GM21529 (cell line): ENCODE measurements around the gene NCF4.
A peak's percentile ranks its signal among the peaks of the same experiment; 100 is the strongest.

Experiments
- ATAC-seq: cut with Tn5 transposase; IDR thresholded peaks from one replicate; pipeline ENCODE4 v1.9.1; 2021; ENCODE audit not compliant: unreplicated experiment

The NCF4 gene

DNA sequence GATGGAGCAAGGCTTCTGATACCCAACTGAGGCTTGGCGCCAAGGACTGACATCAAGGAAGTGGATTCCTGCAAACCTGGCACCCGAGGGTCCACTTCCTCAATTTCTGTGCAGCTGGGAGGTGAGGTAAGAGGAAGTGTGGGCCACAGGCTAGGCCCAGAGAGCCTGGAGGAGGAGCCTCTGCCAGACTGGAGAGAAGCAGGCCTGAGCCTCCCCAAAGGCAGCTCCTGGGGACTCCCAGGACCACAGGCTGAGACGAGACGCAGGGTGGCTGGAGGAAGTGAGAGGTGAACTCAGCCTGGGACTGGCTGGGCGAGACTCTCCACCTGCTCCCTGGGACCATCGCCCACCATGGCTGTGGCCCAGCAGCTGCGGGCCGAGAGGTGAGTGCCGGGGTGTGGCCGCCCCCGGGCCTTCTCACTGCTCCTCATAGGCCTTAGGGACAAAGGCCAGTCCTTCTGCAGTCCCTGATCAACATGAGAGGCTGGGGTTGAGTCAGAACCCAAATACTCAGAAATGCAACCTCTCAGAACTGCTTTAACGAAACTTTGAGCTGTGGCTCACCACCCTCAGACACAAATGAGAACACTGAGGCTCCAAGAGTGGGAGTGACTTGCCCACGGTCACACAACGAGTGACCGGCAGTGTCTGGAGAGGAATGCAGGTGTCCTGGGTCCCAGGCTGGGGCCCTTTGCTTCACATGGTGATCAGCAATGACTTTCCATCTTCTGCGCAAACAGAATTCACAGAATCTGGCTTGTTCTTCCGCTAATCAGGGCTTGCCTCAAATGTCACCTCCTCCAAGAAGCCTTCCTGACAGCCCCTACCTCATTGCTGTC lies at the start of gene NCF4:
Gene NCF4 (plus strand): TSS at position 186 of the 839 bp plus-strand sequence. CDS start 166 bp downstream, at position 352.
- peak; percentile 61 for ATAC-seq

DNA sequence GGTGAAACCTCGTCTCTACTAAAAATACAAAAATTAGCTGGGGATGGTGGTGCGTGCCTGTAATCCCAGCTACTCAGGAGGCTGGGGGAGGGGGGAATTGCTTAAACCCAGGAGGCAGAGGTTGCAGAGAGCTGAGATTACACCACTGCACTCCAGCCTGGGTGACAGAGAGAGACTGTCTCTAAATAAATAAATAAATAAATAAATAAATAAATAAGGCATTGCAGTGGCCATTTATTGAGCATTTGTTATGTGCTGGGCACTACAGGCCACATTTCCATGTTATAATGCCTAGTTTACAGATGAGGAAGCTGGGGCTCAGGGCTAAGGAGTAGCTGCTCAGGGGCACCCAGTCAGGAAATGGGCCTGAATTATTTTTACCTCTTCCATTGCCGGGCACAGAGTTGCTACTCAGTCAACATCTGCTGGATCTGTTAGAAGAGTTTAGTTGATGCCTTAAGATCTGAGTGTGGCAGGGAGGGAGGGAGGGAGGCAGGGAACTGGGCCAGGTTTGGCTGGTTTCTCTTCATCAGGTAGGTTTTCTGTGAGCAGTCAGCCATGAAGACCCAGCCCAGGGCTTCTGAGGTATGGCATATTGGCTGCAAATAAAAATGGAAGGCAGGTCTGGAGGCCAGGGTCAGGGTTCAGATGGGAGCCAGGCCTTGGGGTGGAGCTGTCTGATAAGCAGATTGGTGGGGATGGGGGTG lies 49.6 kb upstream of the NCF4 start:
- no peak for ATAC-seq

DNA sequence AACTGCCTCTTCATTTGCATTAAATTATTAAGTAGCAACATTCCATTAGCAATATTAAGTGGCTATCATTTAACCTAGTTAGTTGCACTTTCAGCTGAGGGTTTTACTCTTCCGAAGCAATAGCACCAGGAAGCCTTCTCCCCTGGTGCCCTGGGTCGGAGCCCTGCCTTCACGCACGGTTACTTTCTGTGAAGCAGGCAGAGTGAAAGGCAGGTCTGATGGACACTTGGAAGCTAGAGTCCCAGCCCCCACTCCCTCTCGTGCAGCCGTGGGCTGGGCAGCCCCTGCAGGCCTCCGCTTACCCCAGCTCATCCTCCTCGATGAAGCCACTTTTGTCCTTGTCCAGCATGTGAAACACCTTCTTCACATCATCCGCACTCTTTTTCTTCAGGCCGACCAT lies 46.0 kb upstream of the NCF4 start:
- no peak for ATAC-seq

DNA sequence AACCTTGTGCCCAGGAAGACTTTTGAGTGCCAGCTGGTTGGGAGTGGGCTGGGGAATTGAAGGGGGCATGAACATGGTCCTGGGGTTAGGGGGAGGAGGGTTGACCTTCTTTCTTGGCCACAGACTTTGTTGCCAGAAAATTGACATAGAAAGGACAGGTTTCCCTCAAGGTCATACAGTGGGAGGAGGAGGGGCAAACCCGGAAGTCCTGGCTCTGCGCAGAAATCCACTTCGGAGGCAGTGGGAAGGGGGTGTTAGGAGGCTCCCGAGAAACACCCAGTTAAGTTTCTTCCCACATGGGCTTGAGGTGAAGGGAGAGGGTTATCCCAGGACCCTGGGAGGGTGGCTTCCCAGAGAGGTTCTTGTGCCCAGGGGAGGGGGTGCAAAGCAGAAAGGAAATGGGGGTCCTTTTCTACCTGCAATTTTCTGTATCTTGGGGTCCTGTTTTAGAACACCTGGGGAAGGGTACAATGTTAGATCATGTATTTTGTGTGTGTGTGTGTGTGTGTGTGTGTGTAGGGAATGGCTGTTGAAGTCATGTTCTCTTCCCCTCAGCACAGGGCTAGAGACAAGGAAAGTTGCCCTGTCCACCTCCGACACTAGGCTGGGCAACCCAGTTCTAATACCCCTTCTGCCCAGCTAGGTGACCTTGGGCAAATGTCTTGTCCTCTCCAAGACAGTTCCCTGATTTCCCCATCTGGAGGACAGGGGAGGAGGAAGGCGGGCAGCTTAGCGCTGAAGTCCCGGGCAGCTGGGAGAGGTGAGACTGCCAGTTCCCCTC lies 45.1 kb upstream of the NCF4 start:
- no peak for ATAC-seq

DNA sequence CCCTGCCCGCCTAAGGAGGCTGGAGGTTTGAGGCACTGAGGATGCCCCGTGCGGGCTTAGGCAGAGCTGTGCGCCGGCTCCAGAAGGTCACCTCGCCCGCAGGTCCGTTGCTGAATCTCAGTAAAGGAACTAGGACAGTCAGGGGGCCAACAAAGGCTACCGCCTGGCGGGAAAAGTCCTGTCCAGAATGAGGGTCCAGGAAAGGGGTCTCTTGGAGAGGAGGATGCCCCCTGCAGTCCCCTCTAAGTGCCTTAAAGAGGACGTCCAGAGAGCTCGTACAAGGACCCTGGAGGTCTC lies 44.5 kb upstream of the NCF4 start:
- ATAC-seq, result no peak

DNA sequence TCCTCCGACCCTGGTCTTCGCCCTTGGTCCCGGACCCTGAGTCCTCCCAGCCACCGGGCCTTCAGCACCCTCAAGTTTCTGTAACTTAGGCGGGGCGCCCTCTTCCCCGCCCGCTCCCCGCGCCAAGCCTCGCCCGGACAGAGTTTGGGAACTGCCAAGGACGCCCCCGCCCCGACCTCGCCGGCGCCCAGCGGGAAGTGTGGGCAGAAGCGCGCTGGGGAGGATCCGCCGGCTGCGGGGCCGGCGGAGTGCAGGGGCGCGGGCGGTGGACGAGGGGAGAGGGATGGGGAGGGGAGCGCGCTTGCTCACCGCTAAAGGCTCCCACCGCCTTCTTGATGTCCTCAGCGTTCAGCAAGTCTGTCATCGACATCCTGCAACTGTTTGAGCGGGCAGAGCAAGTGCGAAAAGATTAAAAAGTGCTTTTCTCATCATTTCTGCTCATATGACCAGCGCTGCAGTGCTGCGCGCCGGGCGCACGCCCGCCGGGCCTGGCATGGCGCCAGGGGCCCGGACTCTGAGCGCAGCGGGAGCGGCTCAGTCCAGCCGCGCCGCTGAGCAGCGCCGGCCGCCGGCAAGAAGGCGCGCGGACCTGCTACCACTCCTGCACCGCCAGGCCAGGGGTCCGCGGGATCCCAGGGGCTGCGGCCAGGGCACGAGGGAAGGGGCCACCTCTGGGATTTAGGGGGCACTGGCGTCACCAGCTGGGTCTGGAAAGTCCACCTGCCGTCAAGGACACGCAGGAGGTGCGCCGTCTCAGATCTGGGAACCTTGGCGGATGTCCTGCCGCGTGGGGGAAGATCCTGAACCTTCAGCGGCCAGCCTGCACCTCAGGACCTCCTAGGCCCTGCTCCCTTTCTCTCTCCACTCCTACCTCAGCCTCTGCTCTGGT lies 43.9 kb upstream of the NCF4 start, which contains the start of gene PVALB:
Gene PVALB (minus strand): TSS at position 400 of the 889 bp plus-strand sequence. CDS start 30 bp downstream, at position 370.
- no peak for ATAC-seq

DNA sequence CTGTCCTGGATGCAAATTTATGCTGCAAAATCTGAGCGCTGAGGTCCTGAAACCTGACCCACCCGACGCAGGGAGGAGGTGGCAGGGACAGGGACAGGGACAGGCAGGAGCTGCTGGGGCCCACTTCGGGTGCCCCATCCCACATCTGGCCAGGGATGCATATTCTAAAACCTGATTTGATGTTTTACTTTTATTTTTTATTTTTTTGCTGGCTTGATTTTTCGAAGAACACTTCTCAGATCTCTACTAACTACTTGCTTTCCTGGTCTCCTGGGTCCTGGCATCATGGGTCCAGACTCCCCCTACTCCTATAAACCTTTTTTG lies 43.3 kb upstream of the NCF4 start:
- no peak for ATAC-seq

DNA sequence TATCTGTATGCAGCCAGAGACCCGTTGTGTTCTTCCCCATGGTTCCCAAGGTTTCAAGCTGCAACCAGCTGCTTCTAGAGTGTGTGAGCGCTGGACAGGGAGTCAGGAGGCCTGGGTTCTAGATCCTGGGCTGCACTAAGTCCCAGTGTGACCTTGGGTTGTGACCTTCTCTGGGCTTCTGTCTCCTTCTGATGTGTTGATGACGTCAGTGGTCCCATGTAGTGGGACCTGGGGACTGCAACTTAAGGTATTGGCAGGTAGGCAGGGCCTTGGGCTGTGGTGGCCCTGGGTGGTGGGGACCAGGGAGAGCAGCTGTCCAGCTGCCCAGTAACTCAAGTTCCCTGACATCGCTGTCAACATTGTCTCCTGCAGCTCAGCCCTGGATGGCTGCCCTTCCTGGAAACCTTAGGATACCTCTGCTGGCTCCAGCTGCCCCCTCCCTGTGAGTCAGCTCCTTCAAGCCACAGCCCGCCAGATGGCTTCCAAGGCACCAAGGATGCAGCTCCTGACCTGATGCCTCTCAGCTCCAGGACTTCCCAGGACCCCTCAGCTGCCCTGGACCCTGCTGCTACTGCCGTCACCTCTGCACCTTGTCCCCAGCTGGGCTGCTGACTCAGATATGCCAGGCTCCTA lies 42.7 kb upstream of the NCF4 start:
- no peak for ATAC-seq

DNA sequence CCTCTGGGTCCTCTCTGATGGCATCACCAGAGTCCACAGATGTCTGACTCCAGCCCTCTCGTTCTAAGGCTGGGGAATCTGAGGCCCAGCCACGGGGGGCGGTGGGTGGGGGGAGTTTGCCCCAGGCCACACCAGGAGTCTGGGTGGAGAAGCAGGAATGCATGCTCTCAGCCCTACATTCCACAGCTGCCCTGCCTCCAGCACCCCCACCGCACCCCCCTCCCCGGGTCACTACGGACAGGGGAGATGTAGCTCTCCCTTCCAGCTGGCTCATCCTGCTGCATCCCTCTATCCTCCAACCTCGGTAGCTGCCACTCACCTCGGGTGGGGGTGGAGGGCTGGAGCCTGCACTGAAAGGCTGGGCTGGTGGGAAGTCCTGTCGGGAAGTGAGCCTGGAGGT lies 41.7 kb upstream of the NCF4 start:
- ATAC-seq, result no peak

DNA sequence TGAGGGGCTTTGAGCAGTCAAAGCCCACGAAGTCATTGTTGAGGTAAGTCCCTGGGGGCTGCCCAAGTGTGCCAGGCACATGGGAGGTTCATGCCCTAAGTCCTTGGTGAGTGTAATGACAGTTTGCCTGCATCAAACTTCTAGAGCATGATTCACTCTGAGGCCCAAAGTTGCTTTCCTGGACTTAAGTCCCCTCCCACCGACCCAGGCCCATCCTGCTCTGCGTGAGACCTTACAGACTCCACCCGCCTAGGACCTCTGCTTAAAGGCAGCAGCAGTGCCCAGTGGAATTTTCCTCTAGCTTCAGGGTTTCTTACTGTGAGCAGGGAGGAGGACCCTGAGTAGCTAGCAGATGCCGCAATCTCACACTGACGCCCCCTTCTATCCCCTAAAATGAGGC lies 38.2 kb upstream of the NCF4 start:
- ATAC-seq, result no peak

DNA sequence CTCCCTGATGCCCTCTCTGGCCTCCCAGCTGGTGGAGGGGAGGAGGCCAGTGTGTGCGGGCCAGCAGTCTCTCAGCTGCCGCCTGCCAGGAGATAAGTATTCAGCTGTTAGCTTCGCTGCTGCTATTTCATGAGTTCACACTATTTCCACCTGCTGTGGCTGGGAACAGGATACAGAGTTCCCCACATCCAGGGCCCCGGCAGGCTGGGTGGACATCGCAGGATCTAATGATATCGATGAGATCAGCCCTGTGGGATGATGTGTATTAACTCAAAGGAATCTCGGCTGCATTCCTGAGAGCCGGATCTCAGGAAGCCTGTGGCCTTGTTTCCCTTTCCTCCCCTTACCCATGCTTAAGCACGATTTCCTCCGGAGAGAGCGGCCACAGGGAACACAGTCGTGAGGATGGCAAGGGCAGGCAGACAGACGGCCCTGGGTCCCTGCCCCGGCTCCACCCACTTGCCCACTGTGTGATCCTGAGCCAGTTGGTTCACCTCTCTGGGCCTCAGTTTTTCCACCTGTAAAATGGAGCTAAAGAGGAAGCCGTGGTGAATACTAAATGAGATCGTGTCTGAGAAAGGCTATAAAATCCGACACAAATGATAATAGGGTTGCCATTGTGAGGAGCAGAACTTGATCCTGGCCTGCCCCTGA lies 37.5 kb upstream of the NCF4 start:
- ATAC-seq, result no peak

DNA sequence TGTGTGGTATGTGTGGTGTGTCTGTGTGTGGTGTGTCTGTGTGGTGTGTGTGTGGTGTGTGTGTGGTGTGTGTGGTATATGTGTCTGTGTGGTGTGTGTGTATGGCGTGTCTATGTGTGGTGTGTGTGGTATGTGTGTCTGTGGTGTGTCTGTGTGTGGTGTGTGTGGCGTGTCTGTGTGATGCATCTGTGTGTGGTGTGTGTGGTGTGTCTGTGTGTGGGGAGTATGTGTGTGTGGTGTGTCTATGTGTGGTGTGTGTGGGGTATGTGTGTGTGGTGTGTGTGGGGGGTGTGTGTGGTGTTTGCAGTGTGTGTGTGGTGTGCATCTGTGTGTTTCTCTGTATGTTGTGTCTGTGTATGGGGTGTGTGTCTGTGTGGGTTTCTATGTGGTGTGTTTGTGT lies 36.2 kb upstream of the NCF4 start:
- no peak for ATAC-seq

DNA sequence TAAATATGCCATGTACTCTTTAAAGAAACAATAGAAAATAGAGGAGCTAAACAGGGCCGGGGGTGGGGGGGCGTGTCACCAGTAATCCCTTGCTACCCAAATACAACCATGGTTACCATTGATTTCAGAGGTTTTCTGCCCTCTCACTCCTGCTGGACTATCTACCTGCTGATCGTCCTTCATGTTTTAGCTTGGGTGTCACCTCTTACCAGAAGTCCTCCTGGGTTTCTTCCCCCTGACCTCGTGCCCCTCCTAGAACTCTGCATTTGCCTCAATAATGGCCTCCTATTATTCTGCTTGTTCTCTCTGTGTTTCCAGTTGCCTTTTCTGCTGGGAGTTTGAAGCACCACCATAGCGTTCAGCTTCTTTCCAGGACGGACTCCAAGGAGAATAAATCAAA lies 34.5 kb upstream of the NCF4 start:
- no peak for ATAC-seq

DNA sequence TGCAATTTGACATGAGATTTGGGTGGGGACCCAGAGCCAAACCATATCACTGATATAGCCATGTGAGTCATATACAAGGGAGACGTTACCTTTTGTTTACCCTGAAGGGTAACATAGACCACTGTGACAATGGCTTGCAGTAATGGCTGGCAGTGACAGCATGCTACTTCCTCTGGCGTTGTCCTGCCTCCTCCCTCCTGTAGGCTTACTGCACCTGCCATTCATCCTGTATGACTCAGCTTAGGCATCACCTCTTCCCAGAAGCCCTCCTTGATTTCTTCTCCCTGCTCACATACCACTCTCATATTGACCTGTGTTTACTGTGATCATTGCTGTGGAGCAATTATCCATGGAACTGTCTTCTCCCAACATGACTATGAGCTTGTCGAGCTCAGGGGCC lies 32.0 kb upstream of the NCF4 start:
- no peak for ATAC-seq

DNA sequence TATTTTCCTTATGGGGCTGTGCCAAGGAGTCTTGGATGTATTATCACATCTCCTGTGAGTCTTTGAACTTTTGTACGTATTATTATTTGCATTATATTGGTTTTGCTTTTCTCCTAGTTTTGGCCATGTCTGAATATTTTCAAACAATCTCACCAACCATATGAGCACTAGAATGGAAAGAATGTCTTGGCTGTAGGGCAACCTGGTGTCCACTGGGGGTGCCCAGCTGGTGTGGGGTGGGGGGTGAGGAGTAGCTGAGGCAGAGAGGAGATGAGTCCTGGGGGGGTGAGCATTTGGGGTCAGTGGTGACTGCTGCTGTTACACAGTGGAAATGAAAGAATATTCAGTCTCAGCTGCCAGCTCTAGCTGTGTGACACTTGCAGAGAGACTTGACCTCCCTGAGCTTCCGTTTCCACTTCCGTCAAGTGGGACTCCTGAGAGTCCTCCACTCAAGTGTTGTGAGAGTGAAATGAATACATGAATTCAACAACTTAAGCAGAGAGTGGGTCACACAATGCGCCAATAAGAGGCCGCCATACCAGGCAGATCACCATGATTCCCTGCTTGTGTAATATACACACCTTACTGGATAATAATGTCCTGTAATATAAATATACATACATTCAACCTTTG lies 31.3 kb upstream of the NCF4 start:
- ATAC-seq, result no peak

DNA sequence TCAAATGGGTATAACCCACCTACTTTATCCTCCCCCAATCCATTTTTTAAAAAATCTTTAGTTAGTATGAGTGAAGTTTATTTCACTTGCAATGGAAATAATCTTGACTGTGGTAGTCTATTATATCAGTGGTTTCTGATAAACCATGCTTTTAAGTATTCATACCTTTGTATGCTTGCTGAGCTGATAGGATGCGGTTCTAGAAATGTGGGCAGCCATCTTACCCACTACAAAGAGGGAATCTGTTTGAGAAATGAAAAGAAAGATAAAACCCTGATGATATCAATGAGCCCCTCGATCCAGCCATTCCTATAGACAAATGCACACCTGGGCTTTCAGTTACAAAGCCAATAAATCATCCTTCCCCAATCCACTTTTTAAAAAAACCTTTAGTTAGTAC lies 30.2 kb upstream of the NCF4 start:
- no peak for ATAC-seq

DNA sequence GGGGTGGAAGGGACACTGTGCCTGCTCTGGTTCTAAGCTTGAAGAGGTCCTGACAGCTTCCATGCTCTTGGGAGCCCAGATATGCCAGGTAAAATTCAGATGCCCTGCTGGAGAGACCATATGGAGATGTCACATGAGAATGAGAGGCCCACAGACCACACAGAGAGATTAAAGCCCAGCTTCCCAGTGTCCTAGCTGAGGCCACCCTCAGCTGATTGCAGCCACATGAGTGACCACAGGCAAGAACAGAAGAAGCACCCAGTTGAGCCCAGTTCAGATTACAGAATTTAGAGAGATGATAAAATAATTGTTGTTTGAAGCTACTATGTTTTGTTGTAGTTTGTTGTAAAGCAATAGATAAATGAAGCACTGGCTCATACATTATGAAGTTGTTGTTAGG lies 29.6 kb upstream of the NCF4 start:
- ATAC-seq, result no peak

DNA sequence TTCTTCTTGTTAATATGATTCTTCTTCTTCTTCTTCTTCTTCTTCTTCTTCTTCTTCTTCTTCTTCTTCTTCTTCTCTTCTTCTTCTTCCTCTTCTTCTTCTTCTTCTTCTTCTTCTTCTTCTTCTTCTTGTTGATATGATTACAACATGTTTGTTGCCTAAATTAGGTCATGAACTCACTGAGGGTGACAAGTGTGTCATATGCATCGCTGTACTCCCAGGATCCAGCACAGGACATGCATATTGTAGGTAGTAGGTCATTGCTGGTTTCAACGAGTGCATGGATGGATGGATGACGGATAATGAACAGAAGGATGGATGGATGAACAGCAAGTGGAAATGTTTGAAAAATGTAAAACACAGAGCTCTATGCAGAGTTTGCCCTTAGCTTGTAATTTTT lies 29.1 kb upstream of the NCF4 start:
- no peak for ATAC-seq

DNA sequence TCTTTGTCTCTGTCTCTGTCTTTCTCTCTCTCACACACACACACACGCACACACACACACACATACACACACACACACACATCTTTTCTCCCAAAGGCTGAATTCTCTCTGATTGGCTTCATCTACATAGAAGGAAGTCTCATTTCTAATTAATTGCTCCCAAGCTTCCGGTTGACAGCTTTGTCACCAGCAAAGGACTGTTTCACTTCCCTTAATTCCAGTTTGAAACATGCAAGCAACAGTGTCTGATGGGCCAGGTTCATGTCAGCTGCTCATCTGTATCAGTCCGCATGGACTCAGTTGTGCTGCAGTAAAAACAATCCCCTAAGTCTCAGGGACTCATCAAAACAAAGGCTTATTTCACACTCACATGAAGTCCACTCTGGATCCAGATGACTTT lies 27.7 kb upstream of the NCF4 start:
- no peak for ATAC-seq

DNA sequence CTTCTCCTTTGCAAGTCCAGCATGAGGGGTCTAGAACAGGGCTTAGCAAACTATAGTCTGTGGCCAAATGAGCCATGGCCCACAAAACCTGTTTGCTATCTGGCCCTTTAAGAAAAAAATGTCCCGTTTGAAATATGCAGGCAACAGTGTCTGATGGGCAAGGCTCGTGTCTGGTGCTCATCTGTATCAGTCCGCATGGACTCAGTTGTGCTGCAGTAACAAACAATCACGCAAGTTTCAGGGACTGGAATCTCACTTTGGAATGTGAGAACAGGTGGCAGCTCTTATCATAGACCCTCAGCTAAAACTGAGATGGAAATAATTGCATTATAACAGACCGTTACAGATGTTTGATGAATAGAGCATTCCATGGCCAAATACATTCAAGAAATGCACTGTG lies 24.9 kb upstream of the NCF4 start:
- ATAC-seq, result no peak
